HG03565 (cell line): ENCODE results near the gene HRC.
A peak's percentile ranks its signal among the peaks of the same experiment; 100 is the strongest.

ENCODE experiments used
- ATAC-seq: cut with Tn5 transposase; IDR thresholded peaks from one replicate; pipeline ENCODE4 v1.9.1; 2021; ENCODE audit warnings: mild to moderate bottlenecking, moderate library complexity; ENCODE audit not compliant: unreplicated experiment

Gene HRC

GRCh38 chr19:49117677-49118564, 37.3 kb downstream of the HRC start:
- no peak for ATAC-seq

GRCh38 chr19:49116544-49116943, 38.7 kb downstream of the HRC start:
- ATAC-seq, result no peak

- ATAC-seq, result no peak
Observed at GRCh38 chr19:49114630-49115363, 40.4 kb downstream of the HRC start.

GRCh38 chr19:49113762-49114629, 41.2 kb downstream of the HRC start, which contains the start of gene LIN7B:
TSS of gene LIN7B (plus strand) at chr19:49114370. CDS start at chr19:49114405, 35 bp downstream.
- peak; percentile 34 for ATAC-seq

- ATAC-seq, result no peak
Observed at GRCh38 chr19:49111218-49111998, 43.8 kb downstream of the HRC start.

GRCh38 chr19:49110567-49110966, 44.6 kb downstream of the HRC start:
- ATAC-seq, result no peak

- ATAC-seq, result no peak
Observed at GRCh38 chr19:49109569-49110233, 45.5 kb downstream of the HRC start.

- no peak for ATAC-seq
Observed at GRCh38 chr19:49109051-49109450, 46.1 kb downstream of the HRC start.

- ATAC-seq, result no peak
Observed at GRCh38 chr19:49107625-49108459, 47.4 kb downstream of the HRC start.

- ATAC-seq, result no peak
Observed at GRCh38 chr19:49106648-49107135, 48.5 kb downstream of the HRC start.

GRCh38 chr19:49104229-49104864, 50.8 kb downstream of the HRC start:
- ATAC-seq, result no peak

- ATAC-seq, result no peak
Observed at GRCh38 chr19:49103331-49104085, 51.7 kb downstream of the HRC start.

- ATAC-seq, result no peak
Observed at GRCh38 chr19:49102303-49102702, 52.9 kb downstream of the HRC start.
